ENCODE measurements around the gene GUF1.

Gene GUF1

DNA sequence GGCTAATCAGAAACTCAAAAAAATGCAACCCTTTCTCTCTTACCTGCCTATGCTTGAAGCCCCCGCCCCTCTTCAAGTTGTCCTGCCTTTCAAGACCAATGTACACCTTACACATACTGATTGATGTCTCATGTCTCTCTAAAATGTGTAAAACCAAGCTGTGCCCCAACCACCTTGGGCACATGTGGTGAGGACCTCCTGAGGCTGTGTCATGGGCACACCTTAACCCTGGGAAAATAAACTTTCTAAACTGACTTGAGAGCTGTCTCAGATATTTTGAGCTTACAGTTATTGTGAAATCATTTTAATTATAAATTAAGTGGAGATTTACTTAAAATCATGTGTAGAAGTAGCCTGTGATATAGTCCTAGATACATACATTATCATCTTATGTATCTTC, 22.2 kb downstream of the GUF1 start:
- TF ChIP-seq, protein P1, sequence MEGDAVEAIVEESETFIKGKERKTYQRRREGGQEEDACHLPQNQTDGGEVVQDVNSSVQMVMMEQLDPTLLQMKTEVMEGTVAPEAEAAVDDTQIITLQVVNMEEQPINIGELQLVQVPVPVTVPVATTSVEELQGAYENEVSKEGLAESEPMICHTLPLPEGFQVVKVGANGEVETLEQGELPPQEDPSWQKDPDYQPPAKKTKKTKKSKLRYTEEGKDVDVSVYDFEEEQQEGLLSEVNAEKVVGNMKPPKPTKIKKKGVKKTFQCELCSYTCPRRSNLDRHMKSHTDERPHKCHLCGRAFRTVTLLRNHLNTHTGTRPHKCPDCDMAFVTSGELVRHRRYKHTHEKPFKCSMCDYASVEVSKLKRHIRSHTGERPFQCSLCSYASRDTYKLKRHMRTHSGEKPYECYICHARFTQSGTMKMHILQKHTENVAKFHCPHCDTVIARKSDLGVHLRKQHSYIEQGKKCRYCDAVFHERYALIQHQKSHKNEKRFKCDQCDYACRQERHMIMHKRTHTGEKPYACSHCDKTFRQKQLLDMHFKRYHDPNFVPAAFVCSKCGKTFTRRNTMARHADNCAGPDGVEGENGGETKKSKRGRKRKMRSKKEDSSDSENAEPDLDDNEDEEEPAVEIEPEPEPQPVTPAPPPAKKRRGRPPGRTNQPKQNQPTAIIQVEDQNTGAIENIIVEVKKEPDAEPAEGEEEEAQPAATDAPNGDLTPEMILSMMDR (IDR thresholded peaks at IDR 0.05; ENCODE audit: low read depth, low read length, missing control alignments), result no peak
- H3K4me3 ChIP-seq (ENCODE audit: low read depth, low read length), result no peak overlapping the region
- DNase-seq (ENCODE audit: low read depth), result no peak

DNA sequence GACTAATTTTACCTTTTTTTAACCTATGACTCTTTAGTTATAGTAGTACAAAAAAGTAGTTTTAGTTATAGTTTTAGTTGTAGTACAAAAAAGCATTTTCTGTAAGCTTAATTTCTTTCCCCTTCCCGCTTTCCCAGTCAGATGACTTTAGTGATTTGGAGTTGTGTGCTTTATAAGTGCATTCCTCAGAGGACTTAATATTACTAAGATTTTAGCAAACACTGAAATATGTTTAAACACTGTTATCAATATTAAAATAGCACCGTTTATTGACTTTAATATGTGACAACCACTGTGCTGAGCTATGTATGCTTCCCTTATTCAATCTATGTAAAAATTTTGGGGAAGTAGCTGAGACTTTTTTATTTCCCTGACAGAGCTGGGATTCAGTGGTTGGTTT, 22.8 kb downstream of the GUF1 start:
- DNase-seq (ENCODE audit: low read depth), result no peak
- no peak overlapping the region for H3K4me3 ChIP-seq (ENCODE audit: low read depth, low read length)
- TF ChIP-seq, protein P1 (IDR thresholded peaks at IDR 0.05; ENCODE audit: low read depth, low read length, missing control alignments), result no peak

DNA sequence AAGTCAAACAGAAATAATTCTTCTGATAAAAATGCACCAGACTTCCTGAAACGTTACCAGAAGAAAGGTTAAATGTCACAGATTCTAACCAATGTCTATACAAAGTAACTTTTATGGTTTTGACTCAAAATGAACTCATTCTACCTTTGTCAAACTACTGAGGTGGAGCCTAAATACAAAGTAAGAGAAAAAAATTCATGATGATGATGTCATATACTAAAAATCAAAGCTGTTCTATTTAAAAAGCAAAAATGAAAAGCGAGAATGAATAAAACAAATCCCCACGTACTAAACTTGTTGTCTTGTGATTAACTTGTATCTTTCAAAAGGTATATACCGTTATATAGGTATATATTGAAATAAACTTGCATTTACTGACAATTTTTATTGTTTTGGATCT, 26.5 kb downstream of the GUF1 start:
- no peak overlapping the region for H3K4me3 ChIP-seq (ENCODE audit: low read depth, low read length)
- no peak for DNase-seq (ENCODE audit: low read depth)
- TF ChIP-seq, protein P1 (IDR thresholded peaks at IDR 0.05; ENCODE audit: low read depth, low read length, missing control alignments), result no peak

DNA sequence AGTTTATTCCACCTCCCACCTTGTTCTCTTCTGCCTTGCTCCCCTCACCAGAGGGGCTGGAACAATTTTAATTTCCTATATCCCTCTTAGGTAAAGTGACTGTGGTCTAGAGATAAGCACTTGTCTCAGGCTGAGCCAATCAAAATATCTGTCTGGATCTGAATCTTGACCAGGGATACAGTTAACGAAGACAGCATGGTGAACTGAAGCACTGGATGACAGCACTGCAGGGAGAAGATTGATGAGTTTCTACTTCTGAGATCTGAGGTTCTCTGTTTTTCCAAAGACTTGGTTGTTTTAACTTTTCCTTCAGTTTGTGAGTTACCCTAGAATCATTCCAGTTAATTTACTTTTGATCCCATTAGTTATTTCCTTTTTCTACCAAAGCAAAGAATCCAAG, 34.9 kb downstream of the GUF1 start:
- DNase-seq (ENCODE audit: low read depth), result no peak
- TF ChIP-seq, protein P1 (IDR thresholded peaks at IDR 0.05; ENCODE audit: low read depth, low read length, missing control alignments), result no peak
- no peak overlapping the region for H3K4me3 ChIP-seq (ENCODE audit: low read depth, low read length)

GRCh38 chr4:44716597-44716996, 38.4 kb downstream of the GUF1 start:
- H3K4me3 ChIP-seq (ENCODE audit: low read depth, low read length), result no peak overlapping the region
- TF ChIP-seq, protein P1 (IDR thresholded peaks at IDR 0.05; ENCODE audit: low read depth, low read length, missing control alignments), result no peak
- DNase-seq (ENCODE audit: low read depth), result no peak

DNA sequence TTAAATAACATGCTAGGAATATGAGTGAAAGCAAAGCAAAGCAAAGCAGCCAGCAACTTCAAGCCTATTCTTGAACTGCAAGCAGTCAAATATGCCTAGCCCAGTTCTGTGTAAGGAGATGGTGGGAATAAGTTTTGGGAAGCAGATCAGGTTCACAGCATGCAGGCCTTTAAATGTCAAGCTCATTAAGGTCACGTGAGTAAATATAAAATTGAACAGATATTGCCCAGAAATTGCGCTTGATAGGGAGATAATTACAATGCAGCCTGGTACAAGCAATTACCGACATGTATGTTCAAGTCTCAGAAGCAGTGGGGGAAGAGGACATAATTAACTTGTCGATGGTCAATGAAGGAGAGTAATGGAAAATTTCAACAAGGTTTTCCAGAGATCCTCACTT, 42.2 kb downstream of the GUF1 start:
- TF ChIP-seq, protein P1 (IDR thresholded peaks at IDR 0.05; ENCODE audit: low read depth, low read length, missing control alignments), result no peak
- no peak overlapping the region for H3K4me3 ChIP-seq (ENCODE audit: low read depth, low read length)
- no peak for DNase-seq (ENCODE audit: low read depth)

DNA sequence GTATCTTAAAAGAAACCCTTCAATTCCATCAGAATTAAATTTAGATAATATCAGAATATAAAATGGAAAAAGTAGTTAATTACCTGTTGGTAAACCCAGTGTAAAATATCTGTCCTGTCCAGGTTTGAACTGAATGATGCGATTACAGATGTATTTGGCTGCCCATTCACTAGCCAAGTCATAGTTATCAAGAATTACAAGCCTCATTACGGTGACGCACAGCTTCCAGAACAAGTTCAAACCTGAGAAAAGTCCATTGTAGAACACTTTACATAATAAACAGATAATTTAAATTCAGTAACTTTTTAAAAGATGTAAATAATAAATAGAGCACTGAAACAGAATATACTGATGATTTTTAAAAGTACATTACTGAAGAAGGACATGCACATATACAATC, 43.8 kb downstream of the GUF1 start:
- no peak overlapping the region for H3K4me3 ChIP-seq (ENCODE audit: low read depth, low read length)
- no peak for DNase-seq (ENCODE audit: low read depth)
- TF ChIP-seq, protein P1 (IDR thresholded peaks at IDR 0.05; ENCODE audit: low read depth, low read length, missing control alignments), result no peak
